ENCODE results near the gene NUP50. TPM values are rescaled to one million over a fixed set of nuclear protein-coding genes. Genes with fewer than 3 reads are reported as not detected.

The NUP50 gene
- total RNA-seq, 3 donors from 2014 or later: 42.5 to 80.7 (median 65.7) TPM

GRCh38 chr22:45136594-45136993 is 27.1 kb upstream of the NUP50 start:
- intact Hi-C loops (cut with DNase I, micrococcal nuclease): no loop called here
- H3K36me3 ChIP-seq (ENCODE audit: low read depth): no peaks in the 10 kb centered on the region
- peaks cover 7% of the 10 kb centered on the region for H3K9me3 ChIP-seq
- H3K4me1 ChIP-seq (ENCODE audit: low read depth): no peaks in the 10 kb centered on the region
- ATAC-seq (no peak), DNase-seq (no peak)
- no peak for TF ChIP-seq CTCF (IDR thresholded peaks at IDR 0.05)
- H3K4me3 ChIP-seq: no peak overlapping the region

GRCh38 chr22:45139693-45140092 is 24.0 kb upstream of the NUP50 start:
- Histone ChIP-seq H3K36me3 (ENCODE audit: low read depth) (no peaks in the 10 kb centered on the region), H3K4me3 (no peak overlapping the region), H3K9me3 (no peaks in the 10 kb centered on the region), H3K4me1 (ENCODE audit: low read depth) (no peaks in the 10 kb centered on the region)
- ATAC-seq (no peak), DNase-seq (no peak)
- no peak for TF ChIP-seq CTCF (IDR thresholded peaks at IDR 0.05)
- intact Hi-C loops (cut with DNase I, micrococcal nuclease): no loop called here

DNA sequence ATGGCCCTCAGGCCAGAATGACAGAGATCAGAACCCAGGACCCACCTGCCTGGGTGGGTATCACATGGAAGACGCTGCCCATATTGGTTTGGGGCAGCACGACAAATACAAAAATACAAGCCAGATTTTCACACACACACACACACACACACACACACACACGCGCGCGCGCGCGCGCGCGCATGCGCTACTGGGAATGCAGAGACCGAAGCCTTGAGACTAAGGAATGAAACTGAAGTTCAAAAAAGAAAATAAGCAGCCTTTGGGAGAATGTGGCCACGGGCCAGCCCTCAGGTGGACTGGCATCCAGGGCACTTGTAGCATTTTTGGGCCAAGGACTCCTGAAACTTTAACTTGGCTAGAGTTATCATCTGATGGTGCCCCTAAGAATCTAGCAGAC is 21.3 kb upstream of the NUP50 start:
- DNase-seq (no peak), ATAC-seq (no peak)
- TF ChIP-seq CTCF (IDR thresholded peaks at IDR 0.05): no peak
- Histone ChIP-seq H3K4me1 (ENCODE audit: low read depth) (no peaks in the 10 kb centered on the region), H3K9me3 (no peaks in the 10 kb centered on the region), H3K36me3 (ENCODE audit: low read depth) (no peaks in the 10 kb centered on the region), H3K4me3 (no peak overlapping the region)
- intact Hi-C loops (cut with DNase I, micrococcal nuclease): no loop called here

GRCh38 chr22:45144916-45145315 is 18.8 kb upstream of the NUP50 start:
- no peaks in the 10 kb centered on the region for H3K9me3 ChIP-seq
- DNase-seq: no peak
- no peaks in the 10 kb centered on the region for H3K4me1 ChIP-seq (ENCODE audit: low read depth)
- intact Hi-C loops (cut with DNase I, micrococcal nuclease): no loop called here
- no peaks in the 10 kb centered on the region for H3K36me3 ChIP-seq (ENCODE audit: low read depth)
- no peak for TF ChIP-seq CTCF (IDR thresholded peaks at IDR 0.05)
- no peak for ATAC-seq
- H3K4me3 ChIP-seq: no peak overlapping the region

DNA sequence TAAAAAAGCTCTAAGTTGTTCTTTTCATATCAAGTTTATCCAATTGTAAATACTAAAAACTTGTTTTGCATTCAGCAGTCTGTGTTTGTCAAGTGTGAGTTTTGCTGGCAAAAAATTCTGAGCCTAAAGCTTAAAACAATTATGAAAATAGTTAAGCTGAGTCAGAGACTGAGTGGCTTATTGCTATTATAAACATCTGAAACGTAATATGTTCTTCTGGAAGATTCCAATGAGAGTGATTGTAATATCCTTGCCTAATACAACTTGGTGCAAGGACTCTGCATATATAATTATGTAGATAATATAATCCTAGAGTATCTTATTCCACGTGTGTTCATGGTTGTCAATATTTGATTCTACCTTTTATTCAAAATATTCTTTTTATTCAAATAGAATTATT is 14.1 kb upstream of the NUP50 start:
- ATAC-seq (no peak), DNase-seq (no peak)
- intact Hi-C loops (cut with DNase I, micrococcal nuclease): no loop called here
- TF ChIP-seq CTCF (IDR thresholded peaks at IDR 0.05): no peak
- no peaks in the 10 kb centered on the region for H3K9me3 ChIP-seq
- H3K36me3 ChIP-seq (ENCODE audit: low read depth): no peaks in the 10 kb centered on the region
- H3K4me1 ChIP-seq (ENCODE audit: low read depth): peaks cover 4% of the 10 kb centered on the region
- no peak overlapping the region for H3K4me3 ChIP-seq

- no peak for DNase-seq
- Histone ChIP-seq H3K36me3 (ENCODE audit: low read depth) (no peaks in the 10 kb centered on the region), H3K4me3 (no peak overlapping the region), H3K4me1 (ENCODE audit: low read depth) (peaks cover 4% of the 10 kb centered on the region), H3K9me3 (no peaks in the 10 kb centered on the region)
- no peak for TF ChIP-seq CTCF (IDR thresholded peaks at IDR 0.05)
- peak; percentile 73 for ATAC-seq
- intact Hi-C loops (cut with DNase I, micrococcal nuclease): no loop called here
Observed at GRCh38 chr22:45150139-45150538, 13.6 kb upstream of the NUP50 start.
